Left lobe of liver (tissue), 2 donors: Measurements from ENCODE around the gene SLC35F2. TPM values are rescaled to one million over a fixed set of nuclear protein-coding genes. Genes with fewer than 3 reads are reported as not detected.
"Not testable (repeated sequence)": the region's sequence is repeated elsewhere in the genome, so short reads cannot be mapped to it uniquely, and the experiment has no call there.

Experiments used
- ATAC-seq: fragments of 200-7000 bp; cut with Tn5 transposase; one replicate; pipeline ENCODE4 v1.9.1; 2020; ENCODE audit warnings: mild to moderate bottlenecking, moderate library complexity
- DNase-seq: peaks from one replicate; pipeline ENCODE4 v3.0.0-alpha.2; 2020; ENCODE audit warnings: low spot score
- total RNA-seq: library from RNA; stranded (reverse); gene quantifications from one replicate; pipeline ENCODE4 v1.2.1, GENCODE V29; 2021
- donor health status: DM: no; HTN: no; CAD: no; lungs with moderate emphysema.
- donor health status: DM: no; HTN: yes; CAD: no.

Gene SLC35F2
- 0.78 TPM for total RNA-seq

GRCh38 chr11:107858217-107859070 is at the start of gene SLC35F2:
Gene SLC35F2, minus strand, starts transcription at chr11:107858787. Its CDS starts 20 bp downstream, at chr11:107858767.
- peak; percentile 45 for DNase-seq
- ATAC-seq: peak; percentile 82

GRCh38 chr11:107908211-107908610 is 49.6 kb upstream of the SLC35F2 start:
- DNase-seq (no peak), ATAC-seq (no peak)

- DNase-seq: no peak
- peak; percentile 41 for ATAC-seq
These were observed 39.7 kb upstream of the SLC35F2 start for GRCh38 chr11:107898270-107898669.

GRCh38 chr11:107882095-107882820 is 23.7 kb upstream of the SLC35F2 start:
- ATAC-seq: no peak
- no peak for DNase-seq

- ATAC-seq, DNase-seq: not testable (repeated sequence)
These were observed 22.9 kb upstream of the SLC35F2 start for GRCh38 chr11:107881471-107881870.

- no peak for DNase-seq
- ATAC-seq: no peak
These were observed 17.6 kb upstream of the SLC35F2 start for GRCh38 chr11:107876141-107876540.

GRCh38 chr11:107864591-107864990 is 6.0 kb upstream of the SLC35F2 start:
- DNase-seq (no peak), ATAC-seq (no peak)

- ATAC-seq (no peak), DNase-seq (no peak)
These were observed 2.1 kb upstream of the SLC35F2 start for GRCh38 chr11:107860688-107861087.

- ATAC-seq, DNase-seq: not testable (repeated sequence)
These were observed 1.6 kb upstream of the SLC35F2 start for GRCh38 chr11:107860240-107860620.

GRCh38 chr11:107859459-107860239 is 1.1 kb upstream of the SLC35F2 start:
- peak; percentile 82 for ATAC-seq
- peak; percentile 60 for DNase-seq

GRCh38 chr11:107857550-107858216 is 904 bp downstream of the SLC35F2 start:
- DNase-seq (no peak), ATAC-seq (no peak)

GRCh38 chr11:107856981-107857517 is 1.5 kb downstream of the SLC35F2 start:
- DNase-seq (no peak), ATAC-seq (no peak)

GRCh38 chr11:107856180-107856980 is 2.2 kb downstream of the SLC35F2 start:
- no peak for ATAC-seq
- no peak for DNase-seq

- DNase-seq: no peak
- no peak for ATAC-seq
These were observed 5.5 kb downstream of the SLC35F2 start for GRCh38 chr11:107853070-107853469.

- no peak for ATAC-seq
These were observed 6.8 kb downstream of the SLC35F2 start for GRCh38 chr11:107851704-107852310.

GRCh38 chr11:107849790-107850189 is 8.8 kb downstream of the SLC35F2 start:
- ATAC-seq: no peak
- no peak for DNase-seq

More at GRCh38 chr11:107851704-107852310, 6.8 kb downstream of the SLC35F2 start:
- no peak for DNase-seq

- DNase-seq: no peak
- no peak for ATAC-seq
These were observed 10.2 kb downstream of the SLC35F2 start for GRCh38 chr11:107848345-107848744.

- ATAC-seq (no peak), DNase-seq (no peak)
These were observed 11.4 kb downstream of the SLC35F2 start for GRCh38 chr11:107847184-107847583.

GRCh38 chr11:107844041-107844440 is 14.5 kb downstream of the SLC35F2 start:
- no peak for ATAC-seq
- no peak for DNase-seq
